Measurements from ENCODE around the gene PCDHGA4.
"Not testable (repeated sequence)": the region's sequence is repeated elsewhere in the genome, so short reads cannot be mapped to it uniquely, and the experiment has no call there.

GRCh38 chr5:141316963-141317362, 37.9 kb upstream of the PCDHGA4 start:
- not testable (repeated sequence) for TF ChIP-seq CTCF, POLR2A (IDR thresholded peaks at IDR 0.05)
